ENCODE measurements around the gene KIF3A. TPM values are rescaled to one million over a fixed set of nuclear protein-coding genes. Genes with fewer than 3 reads are reported as not detected.

KIF3A gene
- total RNA-seq, 1 donor, result 12.7 TPM

- TF ChIP-seq, protein P1, sequence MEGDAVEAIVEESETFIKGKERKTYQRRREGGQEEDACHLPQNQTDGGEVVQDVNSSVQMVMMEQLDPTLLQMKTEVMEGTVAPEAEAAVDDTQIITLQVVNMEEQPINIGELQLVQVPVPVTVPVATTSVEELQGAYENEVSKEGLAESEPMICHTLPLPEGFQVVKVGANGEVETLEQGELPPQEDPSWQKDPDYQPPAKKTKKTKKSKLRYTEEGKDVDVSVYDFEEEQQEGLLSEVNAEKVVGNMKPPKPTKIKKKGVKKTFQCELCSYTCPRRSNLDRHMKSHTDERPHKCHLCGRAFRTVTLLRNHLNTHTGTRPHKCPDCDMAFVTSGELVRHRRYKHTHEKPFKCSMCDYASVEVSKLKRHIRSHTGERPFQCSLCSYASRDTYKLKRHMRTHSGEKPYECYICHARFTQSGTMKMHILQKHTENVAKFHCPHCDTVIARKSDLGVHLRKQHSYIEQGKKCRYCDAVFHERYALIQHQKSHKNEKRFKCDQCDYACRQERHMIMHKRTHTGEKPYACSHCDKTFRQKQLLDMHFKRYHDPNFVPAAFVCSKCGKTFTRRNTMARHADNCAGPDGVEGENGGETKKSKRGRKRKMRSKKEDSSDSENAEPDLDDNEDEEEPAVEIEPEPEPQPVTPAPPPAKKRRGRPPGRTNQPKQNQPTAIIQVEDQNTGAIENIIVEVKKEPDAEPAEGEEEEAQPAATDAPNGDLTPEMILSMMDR (IDR thresholded peaks at IDR 0.05; ENCODE audit: insufficient read depth, low read length), result no peak
- DNase-seq (ENCODE audit: low read depth), result peak; percentile 64
- H3K4me3 ChIP-seq (ENCODE audit: low read depth, low read length), result no peak overlapping the region
These were observed 35.1 kb upstream of the KIF3A start for GRCh38 chr5:132772291-132773070.

GRCh38 chr5:132771503-132771998 is 34.2 kb upstream of the KIF3A start:
- no peak overlapping the region for H3K4me3 ChIP-seq (ENCODE audit: low read depth, low read length)
- TF ChIP-seq, protein P1 (IDR thresholded peaks at IDR 0.05; ENCODE audit: insufficient read depth, low read length), result no peak
- DNase-seq (ENCODE audit: low read depth), result peak; percentile 81

- TF ChIP-seq, protein P1 (IDR thresholded peaks at IDR 0.05; ENCODE audit: insufficient read depth, low read length), result no peak
- peak; percentile 76 for DNase-seq (ENCODE audit: low read depth)
- no peak overlapping the region for H3K4me3 ChIP-seq (ENCODE audit: low read depth, low read length)
These were observed 33.3 kb upstream of the KIF3A start for GRCh38 chr5:132770476-132771159.

GRCh38 chr5:132768485-132768868 is 31.1 kb upstream of the KIF3A start:
- no peak for DNase-seq (ENCODE audit: low read depth)
- H3K4me3 ChIP-seq (ENCODE audit: low read depth, low read length), result no peak overlapping the region
- TF ChIP-seq, protein P1 (IDR thresholded peaks at IDR 0.05; ENCODE audit: insufficient read depth, low read length), result no peak

GRCh38 chr5:132767150-132767549 is 29.8 kb upstream of the KIF3A start:
- DNase-seq (ENCODE audit: low read depth), result no peak
- TF ChIP-seq, protein P1 (IDR thresholded peaks at IDR 0.05; ENCODE audit: insufficient read depth, low read length), result no peak
- H3K4me3 ChIP-seq (ENCODE audit: low read depth, low read length), result no peak overlapping the region

DNA sequence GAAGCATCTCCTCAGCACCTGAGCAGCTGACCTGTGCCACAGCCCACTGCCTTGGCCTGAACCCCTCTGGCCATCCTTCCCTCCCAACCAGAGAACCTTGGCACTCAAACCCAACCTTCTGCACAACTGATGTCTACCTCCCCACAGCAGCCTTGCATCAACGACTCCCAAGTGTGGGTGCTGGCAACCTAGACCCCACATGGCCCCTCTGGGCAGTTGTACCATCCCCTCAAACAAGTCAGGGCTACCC is 29.4 kb upstream of the KIF3A start:
- no peak for DNase-seq (ENCODE audit: low read depth)
- no peak overlapping the region for H3K4me3 ChIP-seq (ENCODE audit: low read depth, low read length)
- TF ChIP-seq, protein P1 (IDR thresholded peaks at IDR 0.05; ENCODE audit: insufficient read depth, low read length), result no peak

Data from fibroblast of the aortic adventitia (primary cell).